Left cardiac atrium (tissue), 4 donors: ENCODE results near the gene UVSSA. TPM values are rescaled to one million over a fixed set of nuclear protein-coding genes. Genes with fewer than 3 reads are reported as not detected.

Source experiments
- ATAC-seq, 2 donors: fragments of 200-7000 bp; cut with Tn5 transposase; one replicate each; pipeline ENCODE4 v1.9.1; 2020; ENCODE audit warnings: mild to moderate bottlenecking in 2 of 2, moderate library complexity in 2 of 2
- DNase-seq: peaks from one replicate; pipeline ENCODE4 v3.0.0-alpha.2; 2020
- intact Hi-C, 2 donors: fragments of 100-400 bp; cut with DNase I; formaldehyde crosslinking; loops; one replicate each; pipeline versions ENCODE4 v1.14.1 to v1.15.1; 2022 to 2023
- total RNA-seq, 2 donors: library from RNA; stranded (reverse); fragmentation: NEBNext Ultra II Directional; extraction: Animal tissue kit (Norgen Biotek cat#: 25700); gene quantifications; one replicate each; pipeline ENCODE4 v1.2.1, GENCODE V29; 2021
- donor health status: DM: no; HTN: yes; CAD: no.
- donor health status: DM: no; HTN: yes; CAD: no; lungs with severe emphysema.
- donor health status: DM: yes; HTN: yes; CAD: no.
- donor health status: Dilated cardiomyopathy.

Gene UVSSA
- total RNA-seq, 2 donors from 2014 or later: 7.9 to 8.4 TPM

- DNase-seq (no peak), ATAC-seq (no peak)
- intact Hi-C loops: no loop called here
These were observed 51.9 kb downstream of the UVSSA start for GRCh38 chr4:1398681-1399507.

- DNase-seq (no peak), ATAC-seq (no peak)
- intact Hi-C loops: no loop called here
These were observed 52.6 kb downstream of the UVSSA start for GRCh38 chr4:1399508-1400190.

- DNase-seq: no peak
- no peak for ATAC-seq
- intact Hi-C loops: no loop called here
These were observed 53.3 kb downstream of the UVSSA start for GRCh38 chr4:1400191-1400805.

GRCh38 chr4:1400831-1401408 lies 53.9 kb downstream of the UVSSA start:
- intact Hi-C loops: no loop called here
- no peak for DNase-seq

GRCh38 chr4:1401409-1402020 lies 54.5 kb downstream of the UVSSA start:
- intact Hi-C loops: no loop called here
- ATAC-seq (no peak), DNase-seq (no peak)

More at GRCh38 chr4:1400831-1401408, 53.9 kb downstream of the UVSSA start:
- ATAC-seq: no peak

- intact Hi-C loops: no loop called here
- ATAC-seq (no peak), DNase-seq (no peak)
These were observed 55.1 kb downstream of the UVSSA start for GRCh38 chr4:1402021-1402515.

- ATAC-seq (no peak), DNase-seq (no peak)
- intact Hi-C loops: no loop called here
These were observed 55.6 kb downstream of the UVSSA start for GRCh38 chr4:1402516-1403091.

GRCh38 chr4:1403177-1403583 lies 56.2 kb downstream of the UVSSA start:
- DNase-seq: no peak
- intact Hi-C loops: no loop called here
- ATAC-seq: no peak

- ATAC-seq: no peak
- DNase-seq: no peak
- intact Hi-C loops: no loop called here
These were observed 56.9 kb downstream of the UVSSA start for GRCh38 chr4:1403591-1404572.

GRCh38 chr4:1404573-1405253 lies 57.7 kb downstream of the UVSSA start:
- DNase-seq (no peak), ATAC-seq (no peak)
- intact Hi-C loops: no loop called here

- ATAC-seq (no peak), DNase-seq (no peak)
- intact Hi-C loops: no loop called here
These were observed 58.2 kb downstream of the UVSSA start for GRCh38 chr4:1405254-1405635.

GRCh38 chr4:1405636-1406393 lies 58.8 kb downstream of the UVSSA start:
- no peak for ATAC-seq
- no peak for DNase-seq
- intact Hi-C loops: no loop called here

- intact Hi-C loops: no loop called here
- DNase-seq: no peak
- ATAC-seq: no peak
These were observed 59.5 kb downstream of the UVSSA start, which contains the start of gene NKX1-1 for GRCh38 chr4:1406394-1406980. Gene NKX1-1 (minus strand): TSS chr4:1406442. CDS start chr4:1406442, 0 bp downstream.

GRCh38 chr4:1406981-1407656 lies 60.1 kb downstream of the UVSSA start:
- intact Hi-C loops: no loop called here
- ATAC-seq (no peak), DNase-seq (no peak)

- ATAC-seq (no peak), DNase-seq (no peak)
- intact Hi-C loops: no loop called here
These were observed 60.8 kb downstream of the UVSSA start for GRCh38 chr4:1407657-1408333.
